HG03103 (cell line): ENCODE results near the gene FGF3.

ENCODE experiments used
- ATAC-seq: cut with Tn5 transposase; IDR thresholded peaks from one replicate; pipeline ENCODE4 v1.9.1; 2021; ENCODE audit warnings: low read depth; ENCODE audit not compliant: unreplicated experiment

Gene FGF3

GRCh38 chr11:69825941-69826340 lies 6.7 kb upstream of the FGF3 start:
- no peak for ATAC-seq

DNA sequence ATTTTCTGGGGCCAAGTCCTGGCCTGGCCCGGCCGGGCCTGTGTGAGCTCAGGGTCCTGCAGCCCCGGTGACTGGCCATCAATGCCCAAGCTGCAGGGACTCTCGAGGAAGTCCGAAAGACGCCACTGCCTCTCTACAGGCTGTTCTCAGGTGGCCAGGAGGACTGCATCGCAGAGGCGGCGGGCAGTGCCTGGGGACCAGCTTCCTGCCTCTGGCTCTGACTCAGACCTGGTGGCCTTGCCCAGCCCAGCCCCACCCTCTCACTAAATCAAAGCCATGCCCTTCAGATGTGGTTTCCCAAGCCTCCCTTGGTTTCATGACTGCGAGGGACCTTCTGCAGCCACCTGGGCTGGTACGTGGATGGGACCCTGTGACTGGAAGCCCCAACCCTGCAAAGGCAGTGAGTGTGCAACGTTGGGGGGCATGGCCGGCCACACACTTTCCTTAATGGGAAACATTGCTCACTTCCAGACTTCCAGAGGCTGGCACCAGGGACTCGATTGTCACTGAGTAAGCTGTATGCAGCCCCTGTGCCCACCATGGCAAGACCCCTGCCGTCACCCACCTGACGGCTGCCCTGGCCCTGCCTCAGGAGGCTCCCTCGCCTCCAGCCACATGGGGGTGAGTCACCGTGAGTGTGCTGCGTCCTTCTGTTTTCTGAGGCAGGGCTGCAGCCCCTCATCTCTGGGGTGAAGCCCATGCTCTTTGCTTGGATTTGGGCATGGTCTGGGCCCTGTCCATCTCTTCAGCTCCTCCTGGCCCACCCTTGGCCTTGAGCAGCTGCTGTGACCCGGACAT lies 6.0 kb upstream of the FGF3 start:
- ATAC-seq = no peak

DNA sequence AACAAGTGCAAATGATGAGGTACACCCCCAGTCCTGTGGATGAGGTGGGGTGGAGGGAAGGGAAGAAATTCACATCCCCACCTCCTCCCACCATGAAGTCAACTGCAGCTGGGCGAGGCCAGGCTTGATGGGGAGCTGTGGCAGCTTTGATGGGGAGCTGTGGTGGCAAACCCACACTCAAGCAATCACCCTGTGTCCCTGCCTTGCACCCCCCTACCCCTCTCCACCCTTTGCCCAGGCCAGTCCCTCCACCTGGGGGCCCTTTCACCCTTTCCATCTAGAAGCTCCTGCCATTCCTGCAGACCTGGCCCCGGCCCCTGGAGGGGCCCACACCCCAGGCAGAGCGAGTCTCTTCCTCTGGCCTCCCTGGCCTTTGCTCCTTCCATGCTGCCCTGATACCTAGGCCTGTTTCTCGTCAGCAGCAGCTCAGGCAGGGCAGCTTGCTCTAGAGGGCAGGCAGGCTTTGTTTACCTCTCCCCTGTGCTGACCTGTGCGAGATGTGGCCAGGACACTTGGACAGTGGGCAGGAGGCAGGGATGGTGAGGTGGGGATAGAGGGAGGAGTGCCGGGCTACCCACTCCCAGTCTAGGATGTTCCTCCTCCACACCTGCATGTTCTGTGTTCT lies 4.5 kb upstream of the FGF3 start:
- no peak for ATAC-seq

- ATAC-seq = no peak
These were observed 3.7 kb upstream of the FGF3 start for GRCh38 chr11:69822676-69823494.

DNA sequence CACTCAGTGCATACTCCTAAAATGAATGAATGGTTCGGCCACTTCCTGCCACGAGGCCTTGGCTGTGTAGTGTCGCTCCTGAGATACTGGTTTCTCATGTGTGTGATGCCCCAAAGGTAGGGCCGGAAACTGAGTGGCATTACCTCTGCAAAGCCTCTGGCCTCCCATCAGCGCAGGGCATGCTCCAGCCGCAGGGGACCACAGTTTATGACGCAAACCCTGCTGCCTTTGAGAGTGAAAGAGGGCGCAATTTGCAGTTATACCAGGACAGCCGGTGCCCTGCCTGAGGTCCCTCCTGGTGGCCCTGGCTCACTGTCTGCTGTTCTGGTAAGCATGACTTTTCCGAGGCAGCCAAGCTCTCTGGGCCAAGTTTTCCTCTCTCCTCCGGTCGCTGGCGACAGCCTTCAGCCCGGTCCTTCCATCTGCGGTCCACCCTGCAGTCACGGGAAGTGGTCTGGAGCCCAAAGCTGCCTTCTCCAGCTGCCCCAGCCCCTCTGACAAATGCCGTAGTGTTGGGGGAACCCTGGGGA lies 2.4 kb upstream of the FGF3 start:
- ATAC-seq = no peak

- no peak for ATAC-seq
These were observed 1.2 kb upstream of the FGF3 start for GRCh38 chr11:69820441-69820840.

DNA sequence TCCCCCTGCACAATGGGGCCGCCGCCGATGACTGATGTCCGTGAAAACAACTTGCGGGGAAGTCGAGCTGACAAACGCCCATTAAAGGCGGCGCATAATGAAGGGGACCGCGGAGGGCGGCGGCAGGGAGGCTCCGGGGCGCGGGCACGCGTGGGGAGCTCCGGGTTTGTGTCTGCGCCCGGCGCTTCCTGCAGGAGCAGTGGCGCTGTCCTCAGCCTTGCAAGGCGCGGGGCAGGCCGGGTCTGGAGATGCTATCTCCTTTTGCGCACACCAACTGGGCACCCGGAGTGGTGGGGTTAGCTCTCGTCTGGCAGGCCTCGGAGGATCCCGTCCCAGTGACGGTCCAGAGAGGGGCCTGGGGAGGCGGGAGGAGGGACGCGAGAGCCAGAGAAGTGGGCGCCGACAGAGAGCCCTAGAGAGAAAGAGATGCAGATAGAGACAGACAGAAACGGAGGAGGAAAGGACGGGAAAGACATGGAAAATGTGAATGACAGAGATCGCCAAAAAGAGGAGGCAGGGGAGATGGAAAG lies 390 bp upstream of the FGF3 start:
- ATAC-seq = no peak

- no peak for ATAC-seq
These were observed 999 bp downstream of the FGF3 start for GRCh38 chr11:69818231-69818602.

GRCh38 chr11:69817265-69818230 lies 1.7 kb downstream of the FGF3 start:
- no peak for ATAC-seq

DNA sequence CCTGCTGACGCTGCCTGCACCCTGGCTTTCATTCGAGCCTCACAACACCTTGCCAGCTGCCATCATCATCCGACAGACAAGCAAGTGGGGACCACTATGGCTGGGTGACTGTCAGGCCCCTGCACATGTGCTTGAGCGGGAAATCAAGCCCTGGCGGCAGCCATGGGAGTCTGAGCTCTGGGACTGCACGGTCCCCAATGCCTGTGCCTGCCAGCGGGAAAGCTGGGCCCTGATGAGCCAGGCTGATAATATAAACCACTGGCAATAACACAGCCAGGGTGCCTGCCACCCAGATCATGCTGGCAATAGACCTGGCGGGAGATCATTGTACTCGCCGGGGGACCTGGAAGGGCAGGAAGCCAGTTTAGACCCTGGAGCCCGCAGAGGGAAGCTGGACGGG lies 2.5 kb downstream of the FGF3 start:
- no peak for ATAC-seq

DNA sequence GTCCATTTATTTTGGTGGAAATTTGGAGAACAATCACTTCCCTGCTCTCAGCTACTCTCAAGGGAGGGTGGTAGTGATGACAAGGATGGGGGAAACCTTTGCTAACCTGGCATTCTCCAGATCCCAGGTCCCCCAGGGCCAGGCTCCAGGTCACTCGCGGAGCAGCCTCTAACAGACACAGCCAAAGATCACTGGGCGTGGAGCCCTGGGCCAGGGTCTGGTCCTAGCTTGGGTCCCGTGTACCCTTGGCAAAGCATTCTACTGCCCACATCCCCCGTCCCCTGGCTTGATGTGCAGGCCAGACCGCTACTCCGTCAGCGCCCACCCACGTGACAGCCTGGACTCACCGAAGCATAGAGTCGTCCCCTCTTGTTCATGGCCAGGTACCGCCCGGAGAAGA lies 3.2 kb downstream of the FGF3 start:
- no peak for ATAC-seq

GRCh38 chr11:69814902-69815301 lies 4.3 kb downstream of the FGF3 start:
- ATAC-seq = no peak

DNA sequence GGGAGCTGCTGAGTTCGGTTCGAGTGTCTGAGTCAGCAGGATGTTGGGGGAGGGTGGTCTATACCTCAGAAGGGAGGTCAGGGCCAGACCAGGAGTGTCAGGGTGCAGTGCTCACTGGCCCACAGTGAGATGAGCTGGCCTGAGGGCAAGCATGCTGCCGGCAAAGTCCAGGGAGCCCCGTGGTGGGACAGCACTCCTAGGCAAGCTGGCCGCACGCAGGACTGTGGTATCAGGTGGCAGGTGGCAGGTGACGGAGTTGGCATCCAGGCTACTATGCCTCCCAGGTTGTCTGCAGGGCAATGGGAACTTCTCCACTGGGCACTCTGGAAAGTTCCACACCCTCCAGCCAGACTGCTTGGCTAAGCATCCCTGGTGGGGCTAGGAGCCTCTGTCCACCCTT lies 4.8 kb downstream of the FGF3 start:
- no peak for ATAC-seq

- no peak for ATAC-seq
These were observed 5.4 kb downstream of the FGF3 start for GRCh38 chr11:69813839-69814238.

GRCh38 chr11:69812946-69813345 lies 6.3 kb downstream of the FGF3 start:
- ATAC-seq = no peak

- no peak for ATAC-seq
These were observed 7.0 kb downstream of the FGF3 start for GRCh38 chr11:69812256-69812655.

- no peak for ATAC-seq
These were observed 7.8 kb downstream of the FGF3 start for GRCh38 chr11:69811431-69811830.

GRCh38 chr11:69810289-69811118 lies 8.7 kb downstream of the FGF3 start:
- no peak for ATAC-seq

GRCh38 chr11:69808667-69809086 lies 10.5 kb downstream of the FGF3 start:
- no peak for ATAC-seq
